Stomach smooth muscle (tissue), 2 donors: ENCODE results near the gene HSD17B7.
"Not testable (repeated sequence)": the region's sequence is repeated elsewhere in the genome, so short reads cannot be mapped to it uniquely, and the experiment has no call there.

ENCODE experiments used
- H3K27ac ChIP-seq: one replicate; pipeline ENCODE4 v1.7.0; 2013; ENCODE audit warnings: mild to moderate bottlenecking, low read length, inconsistent platforms
- H3K27me3 ChIP-seq, 2 donors: one replicate each; pipeline ENCODE4 v1.7.0; 2013; ENCODE audit warnings: low read length in 2 of 2; ENCODE audit not compliant: insufficient read depth in 2 of 2, control insufficient read depth in 1 of 2
- H3K36me3 ChIP-seq, 2 donors: one replicate each; pipeline ENCODE4 v1.7.0; 2013; ENCODE audit warnings: low read length in 2 of 2; ENCODE audit not compliant: control insufficient read depth in 2 of 2, insufficient read depth in 2 of 2
- H3K4me1 ChIP-seq: one replicate; pipeline ENCODE4 v1.7.0; 2013; ENCODE audit warnings: low read length; ENCODE audit not compliant: control insufficient read depth, insufficient read depth
- H3K4me3 ChIP-seq, 2 donors: one replicate each; pipeline ENCODE4 v1.7.0; 2013; ENCODE audit warnings: low read length in 2 of 2
- H3K9ac ChIP-seq, 2 donors: one replicate each; pipeline ENCODE4 v1.7.0; 2013; ENCODE audit warnings: low read length in 2 of 2, mild to moderate bottlenecking in 1 of 2
- H3K9me3 ChIP-seq, 2 donors: one replicate each; pipeline ENCODE4 v1.7.0; 2013; ENCODE audit warnings: low read length in 2 of 2; ENCODE audit not compliant: control insufficient read depth in 2 of 2
- donor health status: healthy.
- donor health status: Pancreatic carcinoma.

Gene HSD17B7

GRCh38 chr1:162812357-162812756 lies 21.9 kb downstream of the HSD17B7 start:
- H3K36me3 ChIP-seq, H3K9ac ChIP-seq, H3K27ac ChIP-seq, H3K27me3 ChIP-seq, H3K9me3 ChIP-seq, H3K4me3 ChIP-seq, H3K4me1 ChIP-seq: not testable (repeated sequence)

- not testable (repeated sequence) for H3K4me3 ChIP-seq, H3K36me3 ChIP-seq, H3K9ac ChIP-seq, H3K27ac ChIP-seq, H3K4me1 ChIP-seq, H3K9me3 ChIP-seq
- peaks cover 10 to 15% of the 10 kb centered on the region in 2 donors for H3K27me3 ChIP-seq
Observed at GRCh38 chr1:162818136-162818535, 27.6 kb downstream of the HSD17B7 start.

- not testable (repeated sequence) for H3K27ac ChIP-seq, H3K9ac ChIP-seq, H3K9me3 ChIP-seq, H3K36me3 ChIP-seq, H3K4me1 ChIP-seq, H3K4me3 ChIP-seq
- H3K27me3 ChIP-seq, result peaks cover 10 to 17% of the 10 kb centered on the region in 2 donors
Observed at GRCh38 chr1:162818666-162819065, 28.2 kb downstream of the HSD17B7 start.

- Histone ChIP-seq H3K4me3 (peak overlapping the region; percentile 57 to 77), H3K27ac (no peak overlapping the region), H3K9ac (peak overlapping the region in 1 of 2 donors; percentile 47), H3K9me3 (no peaks in the 10 kb centered on the region), H3K27me3 (peaks cover 13 to 17% of the 10 kb centered on the region in 2 donors), H3K36me3 (no peaks in the 10 kb centered on the region), H3K4me1 (peaks cover 8% of the 10 kb centered on the region)
Observed at GRCh38 chr1:162822391-162823200, 32.1 kb downstream of the HSD17B7 start.

- Histone ChIP-seq H3K36me3 (no peaks in the 10 kb centered on the region), H3K27ac (no peak overlapping the region), H3K4me3 (no peak overlapping the region), H3K9ac (no peak overlapping the region), H3K27me3 (peaks cover 13 to 17% of the 10 kb centered on the region in 2 donors), H3K9me3 (no peaks in the 10 kb centered on the region), H3K4me1 (peaks cover 8% of the 10 kb centered on the region)
Observed at GRCh38 chr1:162823231-162823630, 32.7 kb downstream of the HSD17B7 start.

- Histone ChIP-seq H3K27ac (no peak overlapping the region), H3K4me3 (no peak overlapping the region), H3K9me3 (no peaks in the 10 kb centered on the region), H3K36me3 (no peaks in the 10 kb centered on the region), H3K27me3 (peaks cover 13 to 17% of the 10 kb centered on the region in 2 donors), H3K9ac (no peak overlapping the region), H3K4me1 (peaks cover 8% of the 10 kb centered on the region)
Observed at GRCh38 chr1:162823771-162824525, 33.4 kb downstream of the HSD17B7 start.

- Histone ChIP-seq H3K27me3 (peaks cover 0 to 4% of the 10 kb centered on the region in 2 donors), H3K4me1 (no peaks in the 10 kb centered on the region), H3K9me3 (no peaks in the 10 kb centered on the region), H3K36me3 (no peaks in the 10 kb centered on the region), H3K4me3 (no peak overlapping the region), H3K27ac (no peak overlapping the region), H3K9ac (no peak overlapping the region)
Observed at GRCh38 chr1:162829268-162829667, 38.8 kb downstream of the HSD17B7 start.

- Histone ChIP-seq H3K27ac (no peak overlapping the region), H3K4me3 (no peak overlapping the region), H3K9me3 (no peaks in the 10 kb centered on the region), H3K4me1 (no peaks in the 10 kb centered on the region), H3K36me3 (no peaks in the 10 kb centered on the region), H3K27me3 (no peaks in the 10 kb centered on the region), H3K9ac (no peak overlapping the region)
Observed at GRCh38 chr1:162832470-162832869, 42.0 kb downstream of the HSD17B7 start.

- Histone ChIP-seq H3K4me1 (no peaks in the 10 kb centered on the region), H3K9me3 (peaks cover 0 to 4% of the 10 kb centered on the region in 2 donors), H3K27ac (no peak overlapping the region), H3K9ac (no peak overlapping the region), H3K27me3 (no peaks in the 10 kb centered on the region), H3K4me3 (no peak overlapping the region), H3K36me3 (no peaks in the 10 kb centered on the region)
Observed at GRCh38 chr1:162835157-162835899, 44.8 kb downstream of the HSD17B7 start.

GRCh38 chr1:162838863-162839262 lies 48.4 kb downstream of the HSD17B7 start:
- Histone ChIP-seq H3K4me3 (no peak overlapping the region), H3K36me3 (no peaks in the 10 kb centered on the region), H3K4me1 (no peaks in the 10 kb centered on the region), H3K9me3 (peaks cover 0 to 4% of the 10 kb centered on the region in 2 donors), H3K9ac (no peak overlapping the region), H3K27me3 (no peaks in the 10 kb centered on the region), H3K27ac (no peak overlapping the region)
